Measurements from ENCODE around the gene THAP2.

THAP2 gene

GRCh38 chr12:71727958-71728357, 63.9 kb downstream of the THAP2 start:
- in situ Hi-C loops (cut with MboI; ENCODE audit: low sequenced_read_pairs), result no loop called here
- Histone ChIP-seq H3K9me3 (no peaks in the 10 kb centered on the region), H3K36me3 (replicated peaks) (no peaks in the 10 kb centered on the region), H3K27me3 (ENCODE audit: low read depth) (no peaks in the 10 kb centered on the region), H3K4me1 (no peaks in the 10 kb centered on the region), H3K4me3 (no peak overlapping the region)
- no peak for DNase-seq (ENCODE audit: low spot score in 2 of 2)

Data from HAP-1 (cell line).